ENCODE data around the gene HCK. TPM values are rescaled to one million over a fixed set of nuclear protein-coding genes. Genes with fewer than 3 reads are reported as not detected.

The HCK gene
- total and polyA plus RNA-seq, 9 of the 15 experiments (the other 6 are each of a cell fraction or from before 2014, with no cell fraction given) = 0.09 to 0.51 (median 0.27) TPM; not detected in 6

GRCh38 chr20:32006053-32006452 lies 46.0 kb upstream of the HCK start (continued):
- TF ChIP-seq ZNF639 (CRISPR knock-in tag; conservative IDR thresholded peaks at IDR 0.05 in 1 of 2, IDR thresholded peaks at IDR 0.05 in 1 of 2) = no peak

GRCh38 chr20:32006841-32007786 lies 44.9 kb upstream of the HCK start:
- H3K4me2 ChIP-seq (ENCODE audit: insufficient read depth, low read length) = no peak overlapping the region
- in situ Hi-C loops (cut with MboI) = no loop called here
- intact Hi-C loops (cut with micrococcal nuclease) = no loop called here
- WGBS (ENCODE audit: insufficient coverage, low coverage, missing lambda C conversion rate) = 25% methylated on average over 8 of the region's 8 CpGs
- ChIA-PET POLR2A (no interaction called here), CTCF (ENCODE audit: low intra/inter-chr PET ratio) (no interaction called here)
- H3K79me2 ChIP-seq (ENCODE audit: control insufficient read depth, insufficient read depth, low read length) = no peaks in the 10 kb centered on the region
- ATAC-seq (peak; percentile 54), FAIRE-seq (no peak), DNase-seq (ENCODE audit: extremely low read depth in 1 of 4, low spot score in 3 of 4) (no peak)
- H3K27me3 ChIP-seq (ENCODE audit: control insufficient read depth in 2 of 2, insufficient read depth in 2 of 2, low read length in 2 of 2) = peaks cover 2 to 10% of the 10 kb centered on the region in 2 experiments; a peak in 2 of 5 replicates
- no TSS peak for BruUV-seq (replicated peaks)
- H3K27ac ChIP-seq (ENCODE audit: extremely low read depth, low read depth, low read length) = no peak overlapping the region
- no peaks in the 10 kb centered on the region for H3K9me3 ChIP-seq (replicated peaks; ENCODE audit: control insufficient read depth, insufficient read depth, low read depth, low read length)
- H3K9ac ChIP-seq (ENCODE audit: insufficient read depth in 1 of 2, low read depth in 2 of 2, low read length in 2 of 2) = no peak overlapping the region
- H3K4me3 ChIP-seq = no peak overlapping the region
- H3K4me1 ChIP-seq (replicated peaks in 1 of 2; ENCODE audit: control insufficient read depth in 2 of 2, insufficient read depth in 2 of 2, low read length in 2 of 2) = peaks cover 0 to 11% of the 10 kb centered on the region in 2 experiments; a peak in 4 of 5 replicates
- H3K9me1 ChIP-seq (ENCODE audit: control insufficient read depth, insufficient read depth, low read length) = no peaks in the 10 kb centered on the region
- H3K36me3 ChIP-seq (ENCODE audit: control insufficient read depth, insufficient read depth, low read length) = no peaks in the 10 kb centered on the region
- H4K20me1 ChIP-seq (replicated peaks; ENCODE audit: control insufficient read depth, insufficient read depth, low read length) = no peaks in the 10 kb centered on the region; the same call in 1 of the 2 replicates
- H2AFZ ChIP-seq (ENCODE audit: low read depth, low read length) = peak overlapping the region; percentile 54; the same call in 1 of the 2 replicates
- TF ChIP-seq ESRRA (IDR thresholded peaks at IDR 0.05; ENCODE audit: borderline replicate concordance, low read depth) (peak; percentile 89; the same call in 1 of the 2 replicates), STAG1 (CRISPR knock-in tag; IDR thresholded peaks at IDR 0.05; ENCODE audit: borderline replicate concordance) (no peak), MCM5 (IDR thresholded peaks at IDR 0.05; ENCODE audit: low read depth) (no peak), ZNF584 (CRISPR knock-in tag; IDR thresholded peaks at IDR 0.05; ENCODE audit: low read depth) (peak; percentile 25; the same call in 1 of the 2 replicates), USF2 (CRISPR knock-in tag; IDR thresholded peaks at IDR 0.05) (peak; percentile 66), ESRRB (CRISPR knock-in tag; IDR thresholded peaks at IDR 0.05; ENCODE audit: borderline replicate concordance) (no peak), ZNF431 (CRISPR knock-in tag; IDR thresholded peaks at IDR 0.05) (peak; percentile 96), USF1 (CRISPR knock-in tag; IDR thresholded peaks at IDR 0.05) (peak; percentile 75), NR2C2 (CRISPR knock-in tag; IDR thresholded peaks at IDR 0.05) (no peak), NR2C2 (tag; IDR thresholded peaks at IDR 0.05) (peak; percentile 66), MYC (IDR thresholded peaks at IDR 0.05; ENCODE audit: low read depth, low read length) (0 out of 2 replicates have a peak, but pooled peaks have one; percentile 19), MYC (CRISPR knock-in tag; IDR thresholded peaks at IDR 0.05; ENCODE audit: borderline replicate concordance, low read depth) (no peak), ID3 (CRISPR knock-in tag; IDR thresholded peaks at IDR 0.05) (no peak), ID3 (tag; IDR thresholded peaks at IDR 0.05) (peak; percentile 44; the same call in 1 of the 2 replicates), ZFPM2 (CRISPR knock-in tag; IDR thresholded peaks at IDR 0.05) (no peak)

Data from K562 (cell line).